HG02642 (cell line): ENCODE results near the gene TOM1.
A peak's percentile ranks its signal among the peaks of the same experiment; 100 is the strongest.
"Not testable (repeated sequence)": the region's sequence is repeated elsewhere in the genome, so short reads cannot be mapped to it uniquely, and the experiment has no call there.

Source experiments
- ATAC-seq: cut with Tn5 transposase; IDR thresholded peaks from one replicate; pipeline ENCODE4 v1.9.1; 2021; ENCODE audit warnings: mild to moderate bottlenecking; ENCODE audit not compliant: unreplicated experiment, poor library complexity

TOM1 gene

GRCh38 chr22:35363566-35364086, 63.9 kb downstream of the TOM1 start:
- ATAC-seq = no peak

- not testable (repeated sequence) for ATAC-seq
Measured at GRCh38 chr22:35364230-35364629, 64.5 kb downstream of the TOM1 start.

GRCh38 chr22:35367331-35367886, 67.7 kb downstream of the TOM1 start:
- no peak for ATAC-seq

- ATAC-seq = no peak
Measured at GRCh38 chr22:35368386-35368785, 68.7 kb downstream of the TOM1 start.

GRCh38 chr22:35369996-35370395, 70.3 kb downstream of the TOM1 start:
- no peak for ATAC-seq

- ATAC-seq = no peak
Measured at GRCh38 chr22:35373781-35374180, 74.1 kb downstream of the TOM1 start.

- ATAC-seq = no peak
Measured at GRCh38 chr22:35375031-35375430, 75.3 kb downstream of the TOM1 start.

GRCh38 chr22:35375526-35375925, 75.8 kb downstream of the TOM1 start:
- no peak for ATAC-seq

GRCh38 chr22:35376728-35377472, 77.2 kb downstream of the TOM1 start:
- ATAC-seq = peak; percentile 61

- ATAC-seq = no peak
Measured at GRCh38 chr22:35377735-35378134, 78.0 kb downstream of the TOM1 start.

- ATAC-seq = no peak
Measured at GRCh38 chr22:35378621-35379020, 78.9 kb downstream of the TOM1 start.

GRCh38 chr22:35379146-35379993, 79.7 kb downstream of the TOM1 start:
- ATAC-seq = no peak

- no peak for ATAC-seq
Measured at GRCh38 chr22:35380013-35380412, 80.3 kb downstream of the TOM1 start.

- ATAC-seq = peak; percentile 69
Measured at GRCh38 chr22:35380537-35381423, 81.1 kb downstream of the TOM1 start, which contains the start of gene HMOX1. Gene HMOX1 (plus strand): TSS chr22:35381096. CDS start chr22:35381174, 78 bp downstream.

- no peak for ATAC-seq
Measured at GRCh38 chr22:35381424-35382009, 81.8 kb downstream of the TOM1 start.

- ATAC-seq = no peak
Measured at GRCh38 chr22:35383679-35384071, 84.0 kb downstream of the TOM1 start.

- no peak for ATAC-seq
Measured at GRCh38 chr22:35384527-35384926, 84.8 kb downstream of the TOM1 start.

- no peak for ATAC-seq
Measured at GRCh38 chr22:35384975-35385588, 85.4 kb downstream of the TOM1 start.

GRCh38 chr22:35386670-35387288, 87.1 kb downstream of the TOM1 start:
- ATAC-seq = no peak
